B cell (primary cell): ENCODE measurements around the gene TSEN54.

ENCODE experiments used
- CTCF ChIP-seq: fragments of 200-600 bp; IDR thresholded peaks from one replicate; pipeline ENCODE4 v1.8.0; 2022; ENCODE audit warnings: antibody characterized with exemption, mild to moderate bottlenecking
- EZH2 ChIP-seq: IDR thresholded peaks from 2 replicates; pipeline ENCODE4 v1.6.1; 2012; ENCODE audit warnings: borderline replicate concordance, low read depth, mild to moderate bottlenecking, moderate library complexity, low read length; ENCODE audit not compliant: insufficient read depth, poor library complexity, severe bottlenecking

- TF ChIP-seq CTCF (no peak), EZH2 (no peak)
These were observed 1.9 kb upstream of the TSEN54 start for GRCh38 chr17:75514299-75514918.
